ENCODE data around the gene ARGLU1. TPM values are rescaled to one million over a fixed set of nuclear protein-coding genes. Genes with fewer than 3 reads are reported as not detected.

ARGLU1 gene
- polyA plus RNA-seq, 4 donors = 43.8 to 164 (median 56.0) TPM

- no peak for FAIRE-seq
- H3K4me1 ChIP-seq (ENCODE audit: control insufficient read depth in 3 of 3, insufficient read depth in 2 of 3, low read depth in 1 of 3, low read length in 2 of 3) = no peaks in the 10 kb centered on the region
- 72 to 81% (median 73%) methylated on average over 6 of the region's 6 CpGs for WGBS, 3 donors
These were observed 27.7 kb upstream of the ARGLU1 start for GRCh38 chr13:106595625-106596024.

GRCh38 chr13:106594980-106595379 is 27.0 kb upstream of the ARGLU1 start:
- no peaks in the 10 kb centered on the region for H3K27me3 ChIP-seq (ENCODE audit: control insufficient read depth in 3 of 3, insufficient read depth in 3 of 3, low read length in 3 of 3)
- no peaks in the 10 kb centered on the region for H3K4me1 ChIP-seq (ENCODE audit: control insufficient read depth in 3 of 3, insufficient read depth in 2 of 3, low read depth in 1 of 3, low read length in 2 of 3)
- no peaks in the 10 kb centered on the region for H3K36me3 ChIP-seq (ENCODE audit: control insufficient read depth in 3 of 3, insufficient read depth in 2 of 3, low read depth in 1 of 3, low read length in 3 of 3)
- WGBS, 3 donors = 78 to 88% (median 80%) methylated on average over 4 of the region's 4 CpGs
- DNase-seq (no peak), FAIRE-seq (no peak)
- no peak overlapping the region for H3K27ac ChIP-seq (ENCODE audit: low read depth in 1 of 3, low read length in 2 of 3)
- H3K4me3 ChIP-seq (ENCODE audit: low read depth in 1 of 3, low read length in 3 of 3) = no peak overlapping the region
- no peaks in the 10 kb centered on the region for H3K9me3 ChIP-seq (ENCODE audit: control insufficient read depth in 2 of 2, insufficient read depth in 1 of 2, low read depth in 1 of 2, low read length in 1 of 2)

More at GRCh38 chr13:106595625-106596024, 27.7 kb upstream of the ARGLU1 start:
- Histone ChIP-seq H3K27me3 (ENCODE audit: control insufficient read depth in 3 of 3, insufficient read depth in 3 of 3, low read length in 3 of 3) (no peaks in the 10 kb centered on the region), H3K4me3 (ENCODE audit: low read depth in 1 of 3, low read length in 3 of 3) (no peak overlapping the region), H3K27ac (ENCODE audit: low read depth in 1 of 3, low read length in 2 of 3) (no peak overlapping the region), H3K36me3 (ENCODE audit: control insufficient read depth in 3 of 3, insufficient read depth in 2 of 3, low read depth in 1 of 3, low read length in 3 of 3) (no peaks in the 10 kb centered on the region), H3K9me3 (ENCODE audit: control insufficient read depth in 2 of 2, insufficient read depth in 1 of 2, low read depth in 1 of 2, low read length in 1 of 2) (no peaks in the 10 kb centered on the region)
- no peak for DNase-seq

- H3K27ac ChIP-seq (ENCODE audit: low read depth in 1 of 3, low read length in 2 of 3) = no peak overlapping the region
- DNase-seq = no peak
- H3K9me3 ChIP-seq (ENCODE audit: control insufficient read depth in 2 of 2, insufficient read depth in 1 of 2, low read depth in 1 of 2, low read length in 1 of 2) = no peaks in the 10 kb centered on the region
- FAIRE-seq = no peak
- H3K4me1 ChIP-seq (ENCODE audit: control insufficient read depth in 3 of 3, insufficient read depth in 2 of 3, low read depth in 1 of 3, low read length in 2 of 3) = no peaks in the 10 kb centered on the region
- H3K27me3 ChIP-seq (ENCODE audit: control insufficient read depth in 3 of 3, insufficient read depth in 3 of 3, low read length in 3 of 3) = no peaks in the 10 kb centered on the region
- H3K36me3 ChIP-seq (ENCODE audit: control insufficient read depth in 3 of 3, insufficient read depth in 2 of 3, low read depth in 1 of 3, low read length in 3 of 3) = no peaks in the 10 kb centered on the region
- 72 to 91% (median 87%) methylated on average over 5 of the region's 5 CpGs for WGBS, 3 donors
- no peak overlapping the region for H3K4me3 ChIP-seq (ENCODE audit: low read depth in 1 of 3, low read length in 3 of 3)
These were observed 25.2 kb upstream of the ARGLU1 start for GRCh38 chr13:106593132-106593531.

- Histone ChIP-seq H3K4me3 (ENCODE audit: low read depth in 1 of 3, low read length in 3 of 3) (no peak overlapping the region), H3K9me3 (ENCODE audit: control insufficient read depth in 2 of 2, insufficient read depth in 1 of 2, low read depth in 1 of 2, low read length in 1 of 2) (peaks cover 0 to 6% of the 10 kb centered on the region in 2 donors), H3K27ac (ENCODE audit: low read depth in 1 of 3, low read length in 2 of 3) (no peak overlapping the region), H3K4me1 (ENCODE audit: control insufficient read depth in 3 of 3, insufficient read depth in 2 of 3, low read depth in 1 of 3, low read length in 2 of 3) (no peaks in the 10 kb centered on the region), H3K27me3 (ENCODE audit: control insufficient read depth in 3 of 3, insufficient read depth in 3 of 3, low read length in 3 of 3) (no peaks in the 10 kb centered on the region), H3K36me3 (ENCODE audit: control insufficient read depth in 3 of 3, insufficient read depth in 2 of 3, low read depth in 1 of 3, low read length in 3 of 3) (no peaks in the 10 kb centered on the region)
- FAIRE-seq (no peak), DNase-seq (peak; percentile 19 to 36)
- 20 to 61% (median 30%) methylated on average over 2 of the region's 2 CpGs for WGBS, 3 donors
These were observed 23.4 kb upstream of the ARGLU1 start for GRCh38 chr13:106591299-106591698.

- DNase-seq = no peak
- 73 to 94% (median 94%) methylated on average over 5 of the region's 5 CpGs for WGBS, 3 donors
- H3K4me1 ChIP-seq (ENCODE audit: control insufficient read depth in 3 of 3, insufficient read depth in 2 of 3, low read depth in 1 of 3, low read length in 2 of 3) = no peaks in the 10 kb centered on the region
- H3K27me3 ChIP-seq (ENCODE audit: control insufficient read depth in 3 of 3, insufficient read depth in 3 of 3, low read length in 3 of 3) = no peaks in the 10 kb centered on the region
- peaks cover 0 to 20% of the 10 kb centered on the region in 2 donors for H3K9me3 ChIP-seq (ENCODE audit: control insufficient read depth in 2 of 2, insufficient read depth in 1 of 2, low read depth in 1 of 2, low read length in 1 of 2)
- no peak overlapping the region for H3K27ac ChIP-seq (ENCODE audit: low read depth in 1 of 3, low read length in 2 of 3)
- no peak for FAIRE-seq
- no peaks in the 10 kb centered on the region for H3K36me3 ChIP-seq (ENCODE audit: control insufficient read depth in 3 of 3, insufficient read depth in 2 of 3, low read depth in 1 of 3, low read length in 3 of 3)
- H3K4me3 ChIP-seq (ENCODE audit: low read depth in 1 of 3, low read length in 3 of 3) = no peak overlapping the region
These were observed 21.8 kb upstream of the ARGLU1 start for GRCh38 chr13:106589716-106590115.

- WGBS, 3 donors = 86 to 93% (median 90%) methylated on average over 4 of the region's 4 CpGs
These were observed 20.4 kb upstream of the ARGLU1 start for GRCh38 chr13:106588367-106588766.

GRCh38 chr13:106587787-106588186 is 19.9 kb upstream of the ARGLU1 start:
- WGBS, 3 donors = 31 to 57% (median 39%) methylated on average over 3 of the region's 3 CpGs
- peaks cover 0 to 23% of the 10 kb centered on the region in 2 donors for H3K9me3 ChIP-seq (ENCODE audit: control insufficient read depth in 2 of 2, insufficient read depth in 1 of 2, low read depth in 1 of 2, low read length in 1 of 2)
- peak overlapping the region in 2 of 3 donors; percentile 5 to 19 for H3K27ac ChIP-seq (ENCODE audit: low read depth in 1 of 3, low read length in 2 of 3)
- no peak overlapping the region for H3K4me3 ChIP-seq (ENCODE audit: low read depth in 1 of 3, low read length in 3 of 3)
- FAIRE-seq (no peak), DNase-seq (peak in 1 of 2 donors; percentile 83)
- no peaks in the 10 kb centered on the region for H3K36me3 ChIP-seq (ENCODE audit: control insufficient read depth in 3 of 3, insufficient read depth in 2 of 3, low read depth in 1 of 3, low read length in 3 of 3)
- H3K4me1 ChIP-seq (ENCODE audit: control insufficient read depth in 3 of 3, insufficient read depth in 2 of 3, low read depth in 1 of 3, low read length in 2 of 3) = no peaks in the 10 kb centered on the region
- H3K27me3 ChIP-seq (ENCODE audit: control insufficient read depth in 3 of 3, insufficient read depth in 3 of 3, low read length in 3 of 3) = no peaks in the 10 kb centered on the region

More at GRCh38 chr13:106588367-106588766, 20.4 kb upstream of the ARGLU1 start:
- no peaks in the 10 kb centered on the region for H3K27me3 ChIP-seq (ENCODE audit: control insufficient read depth in 3 of 3, insufficient read depth in 3 of 3, low read length in 3 of 3)
- no peak overlapping the region for H3K4me3 ChIP-seq (ENCODE audit: low read depth in 1 of 3, low read length in 3 of 3)
- H3K27ac ChIP-seq (ENCODE audit: low read depth in 1 of 3, low read length in 2 of 3) = no peak overlapping the region
- DNase-seq (no peak), FAIRE-seq (no peak)
- no peaks in the 10 kb centered on the region for H3K36me3 ChIP-seq (ENCODE audit: control insufficient read depth in 3 of 3, insufficient read depth in 2 of 3, low read depth in 1 of 3, low read length in 3 of 3)
- H3K4me1 ChIP-seq (ENCODE audit: control insufficient read depth in 3 of 3, insufficient read depth in 2 of 3, low read depth in 1 of 3, low read length in 2 of 3) = no peaks in the 10 kb centered on the region
- H3K9me3 ChIP-seq (ENCODE audit: control insufficient read depth in 2 of 2, insufficient read depth in 1 of 2, low read depth in 1 of 2, low read length in 1 of 2) = peaks cover 0 to 23% of the 10 kb centered on the region in 2 donors

- Histone ChIP-seq H3K27ac (ENCODE audit: low read depth in 1 of 3, low read length in 2 of 3) (no peak overlapping the region), H3K9me3 (ENCODE audit: control insufficient read depth in 2 of 2, insufficient read depth in 1 of 2, low read depth in 1 of 2, low read length in 1 of 2) (peaks cover 0 to 23% of the 10 kb centered on the region in 2 donors)
- no peak for FAIRE-seq
These were observed 18.8 kb upstream of the ARGLU1 start for GRCh38 chr13:106586648-106587166.

GRCh38 chr13:106581225-106581624 is 13.3 kb upstream of the ARGLU1 start:
- no peak for FAIRE-seq
- WGBS, 3 donors = 9 to 59% (median 39%) methylated on average over 4 of the region's 4 CpGs

More at GRCh38 chr13:106586648-106587166, 18.8 kb upstream of the ARGLU1 start:
- Histone ChIP-seq H3K4me3 (ENCODE audit: low read depth in 1 of 3, low read length in 3 of 3) (no peak overlapping the region), H3K4me1 (ENCODE audit: control insufficient read depth in 3 of 3, insufficient read depth in 2 of 3, low read depth in 1 of 3, low read length in 2 of 3) (no peaks in the 10 kb centered on the region), H3K36me3 (ENCODE audit: control insufficient read depth in 3 of 3, insufficient read depth in 2 of 3, low read depth in 1 of 3, low read length in 3 of 3) (no peaks in the 10 kb centered on the region), H3K27me3 (ENCODE audit: control insufficient read depth in 3 of 3, insufficient read depth in 3 of 3, low read length in 3 of 3) (no peaks in the 10 kb centered on the region)
- no peak for DNase-seq
- WGBS, 3 donors = 78 to 88% (median 87%) methylated on average over 4 of the region's 4 CpGs

More at GRCh38 chr13:106581225-106581624, 13.3 kb upstream of the ARGLU1 start:
- H3K27me3 ChIP-seq (ENCODE audit: control insufficient read depth in 3 of 3, insufficient read depth in 3 of 3, low read length in 3 of 3) = no peaks in the 10 kb centered on the region
- H3K4me1 ChIP-seq (ENCODE audit: control insufficient read depth in 3 of 3, insufficient read depth in 2 of 3, low read depth in 1 of 3, low read length in 2 of 3) = no peaks in the 10 kb centered on the region
- no peak overlapping the region for H3K4me3 ChIP-seq (ENCODE audit: low read depth in 1 of 3, low read length in 3 of 3)
- H3K27ac ChIP-seq (ENCODE audit: low read depth in 1 of 3, low read length in 2 of 3) = no peak overlapping the region
- H3K9me3 ChIP-seq (ENCODE audit: control insufficient read depth in 2 of 2, insufficient read depth in 1 of 2, low read depth in 1 of 2, low read length in 1 of 2) = peaks cover 0 to 16% of the 10 kb centered on the region in 2 donors
- no peak for DNase-seq
- H3K36me3 ChIP-seq (ENCODE audit: control insufficient read depth in 3 of 3, insufficient read depth in 2 of 3, low read depth in 1 of 3, low read length in 3 of 3) = no peaks in the 10 kb centered on the region

Measured in small intestine (tissue), 7 donors.